ENCODE measurements around the gene AATK.

DNA sequence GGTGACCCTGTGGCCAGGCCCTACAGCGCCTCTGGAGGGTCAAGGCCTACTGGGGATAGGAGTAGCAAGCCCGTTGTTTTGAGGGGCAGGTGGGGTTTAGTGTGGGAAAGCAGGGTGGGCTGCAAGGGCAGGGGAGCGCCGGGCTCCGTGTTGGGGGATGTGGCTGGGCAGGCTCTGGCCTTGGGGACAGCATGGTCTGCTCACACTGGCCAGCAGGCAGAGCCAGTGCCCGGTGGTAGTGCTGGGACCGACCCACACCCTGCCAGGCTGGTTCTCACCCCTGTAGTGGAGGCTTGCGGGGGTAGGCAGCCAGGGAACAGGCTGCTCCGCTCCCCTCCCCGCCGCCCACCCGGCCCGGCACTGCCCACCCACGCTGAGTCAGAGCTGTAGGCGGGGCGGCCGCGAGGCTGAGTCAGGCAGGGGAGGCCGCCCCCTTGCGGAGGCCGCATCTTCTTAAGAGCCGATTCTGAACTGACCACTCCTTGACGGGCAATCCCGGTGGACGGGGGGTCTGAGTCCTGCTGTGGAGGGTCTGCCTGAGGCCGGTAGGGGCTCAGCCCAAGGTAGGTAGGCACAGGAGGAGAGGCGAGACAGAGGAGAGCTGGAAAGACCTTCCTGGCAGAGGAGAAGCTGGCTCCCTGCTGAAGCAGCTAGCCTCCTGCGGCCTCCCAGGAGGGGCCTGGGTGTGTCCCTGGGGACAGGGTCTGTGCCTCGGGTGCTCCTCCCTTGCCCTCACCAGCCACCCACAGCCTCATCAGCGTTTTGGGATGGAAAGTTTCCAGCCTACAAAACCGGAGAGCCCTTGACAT lies 68.7 kb downstream of the AATK start:
- TF ChIP-seq, protein P1, sequence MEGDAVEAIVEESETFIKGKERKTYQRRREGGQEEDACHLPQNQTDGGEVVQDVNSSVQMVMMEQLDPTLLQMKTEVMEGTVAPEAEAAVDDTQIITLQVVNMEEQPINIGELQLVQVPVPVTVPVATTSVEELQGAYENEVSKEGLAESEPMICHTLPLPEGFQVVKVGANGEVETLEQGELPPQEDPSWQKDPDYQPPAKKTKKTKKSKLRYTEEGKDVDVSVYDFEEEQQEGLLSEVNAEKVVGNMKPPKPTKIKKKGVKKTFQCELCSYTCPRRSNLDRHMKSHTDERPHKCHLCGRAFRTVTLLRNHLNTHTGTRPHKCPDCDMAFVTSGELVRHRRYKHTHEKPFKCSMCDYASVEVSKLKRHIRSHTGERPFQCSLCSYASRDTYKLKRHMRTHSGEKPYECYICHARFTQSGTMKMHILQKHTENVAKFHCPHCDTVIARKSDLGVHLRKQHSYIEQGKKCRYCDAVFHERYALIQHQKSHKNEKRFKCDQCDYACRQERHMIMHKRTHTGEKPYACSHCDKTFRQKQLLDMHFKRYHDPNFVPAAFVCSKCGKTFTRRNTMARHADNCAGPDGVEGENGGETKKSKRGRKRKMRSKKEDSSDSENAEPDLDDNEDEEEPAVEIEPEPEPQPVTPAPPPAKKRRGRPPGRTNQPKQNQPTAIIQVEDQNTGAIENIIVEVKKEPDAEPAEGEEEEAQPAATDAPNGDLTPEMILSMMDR (IDR thresholded peaks at IDR 0.05; ENCODE audit: low read depth, low read length, poor library complexity, severe bottlenecking), result no peak
- no peak for TF ChIP-seq EZH2phosphoT487 (IDR thresholded peaks at IDR 0.05; ENCODE audit: borderline replicate concordance, low read length)
